Choroid plexus epithelial cell (primary cell): Measurements from ENCODE around the gene RETREG1.

Source experiments
- DNase-seq: peaks from one replicate; pipeline ENCODE4 v3.0.0-alpha.2; 2010; ENCODE audit warnings: low read depth
- H3K4me3 ChIP-seq: 2 replicates; pipeline ENCODE4 v1.5.1; 2011; ENCODE audit warnings: low read depth, mild to moderate bottlenecking, control low read depth, low read length, moderate library complexity
- TF ChIP-seq, protein P1 (sequence below): conservative IDR thresholded peaks from 2 replicates; pipeline ENCODE4 v1.5.1; 2011; ENCODE audit warnings: low read depth, mild to moderate bottlenecking, control low read depth, inconsistent platforms, low read length, moderate library complexity

Gene RETREG1

DNA sequence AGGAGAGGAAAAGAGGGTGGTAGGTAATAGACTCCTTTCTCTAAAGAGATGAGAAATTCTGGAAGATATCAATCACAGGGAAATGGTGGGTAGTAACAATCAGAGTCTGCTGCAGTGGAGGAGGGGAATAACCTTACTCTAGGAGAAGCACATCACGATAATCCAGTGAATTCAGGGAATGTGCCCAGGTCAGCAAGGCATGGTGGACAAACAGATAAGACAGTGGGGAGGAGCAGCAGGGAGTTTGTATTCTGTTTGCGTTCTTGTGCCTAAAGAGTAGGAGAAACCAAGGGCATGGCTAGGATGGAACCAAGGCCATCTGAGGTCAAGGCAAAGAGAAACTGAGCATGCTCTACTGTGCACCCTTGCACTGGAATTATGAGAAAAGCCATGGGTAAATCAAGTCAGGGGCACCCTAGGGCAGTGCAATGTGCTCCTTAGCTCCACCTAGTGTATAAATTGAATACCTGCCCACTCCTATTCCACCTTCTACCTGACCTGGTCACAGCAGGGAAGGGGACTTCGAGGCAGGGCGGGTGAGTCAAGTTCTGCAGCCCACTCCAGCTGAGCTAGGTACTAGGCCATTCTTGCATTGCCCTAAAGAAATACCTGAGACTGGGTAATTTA, 31.6 kb downstream of the RETREG1 start:
- TF ChIP-seq, protein P1, sequence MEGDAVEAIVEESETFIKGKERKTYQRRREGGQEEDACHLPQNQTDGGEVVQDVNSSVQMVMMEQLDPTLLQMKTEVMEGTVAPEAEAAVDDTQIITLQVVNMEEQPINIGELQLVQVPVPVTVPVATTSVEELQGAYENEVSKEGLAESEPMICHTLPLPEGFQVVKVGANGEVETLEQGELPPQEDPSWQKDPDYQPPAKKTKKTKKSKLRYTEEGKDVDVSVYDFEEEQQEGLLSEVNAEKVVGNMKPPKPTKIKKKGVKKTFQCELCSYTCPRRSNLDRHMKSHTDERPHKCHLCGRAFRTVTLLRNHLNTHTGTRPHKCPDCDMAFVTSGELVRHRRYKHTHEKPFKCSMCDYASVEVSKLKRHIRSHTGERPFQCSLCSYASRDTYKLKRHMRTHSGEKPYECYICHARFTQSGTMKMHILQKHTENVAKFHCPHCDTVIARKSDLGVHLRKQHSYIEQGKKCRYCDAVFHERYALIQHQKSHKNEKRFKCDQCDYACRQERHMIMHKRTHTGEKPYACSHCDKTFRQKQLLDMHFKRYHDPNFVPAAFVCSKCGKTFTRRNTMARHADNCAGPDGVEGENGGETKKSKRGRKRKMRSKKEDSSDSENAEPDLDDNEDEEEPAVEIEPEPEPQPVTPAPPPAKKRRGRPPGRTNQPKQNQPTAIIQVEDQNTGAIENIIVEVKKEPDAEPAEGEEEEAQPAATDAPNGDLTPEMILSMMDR = peak; percentile 54
- H3K4me3 ChIP-seq = no peak overlapping the region
- DNase-seq = no peak

DNA sequence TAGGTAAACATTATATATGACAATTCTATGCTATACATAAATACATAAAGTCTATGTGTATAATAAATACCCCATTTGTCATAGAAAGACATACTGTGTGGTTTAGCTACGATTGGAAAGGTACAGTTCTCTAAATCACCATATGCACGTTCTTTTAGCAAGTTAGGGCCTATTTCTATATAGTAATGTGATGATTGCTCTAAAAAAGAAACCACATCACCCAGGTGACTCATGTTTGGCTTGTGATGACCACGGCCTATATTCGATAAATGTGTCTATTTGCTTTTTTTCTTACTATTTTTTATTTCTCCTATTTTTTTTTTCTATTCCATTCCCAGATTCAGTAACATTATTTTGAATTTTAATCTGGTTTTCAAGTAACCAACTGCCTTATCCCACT, 34.7 kb downstream of the RETREG1 start:
- no peak for DNase-seq
- TF ChIP-seq, protein P1 = no peak
- H3K4me3 ChIP-seq = no peak overlapping the region

DNA sequence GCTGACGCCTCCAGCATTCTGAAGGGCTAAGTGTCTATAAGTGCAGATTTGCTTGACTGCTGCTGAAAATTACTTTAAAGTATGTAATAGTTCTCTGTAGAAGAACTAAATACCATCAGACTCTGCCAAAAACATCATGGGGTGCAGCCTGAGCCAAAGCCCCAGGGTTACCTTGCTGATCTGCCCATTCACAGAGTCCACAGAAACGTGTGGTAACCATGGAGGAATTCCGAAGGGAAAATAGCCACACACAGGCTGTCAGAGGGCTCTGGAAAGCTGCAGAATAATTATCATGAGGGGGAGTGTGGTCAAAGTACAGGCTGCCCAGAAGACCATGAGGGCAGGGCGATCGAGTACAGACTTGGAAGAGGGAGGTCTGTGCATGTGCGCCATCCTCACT, 36.4 kb downstream of the RETREG1 start:
- H3K4me3 ChIP-seq = no peak overlapping the region
- DNase-seq = no peak
- TF ChIP-seq, protein P1 = no peak

- H3K4me3 ChIP-seq = no peak overlapping the region
- no peak for DNase-seq
- TF ChIP-seq, protein P1 = no peak
Measured at GRCh38 chr5:16579142-16579847, 37.5 kb downstream of the RETREG1 start.

DNA sequence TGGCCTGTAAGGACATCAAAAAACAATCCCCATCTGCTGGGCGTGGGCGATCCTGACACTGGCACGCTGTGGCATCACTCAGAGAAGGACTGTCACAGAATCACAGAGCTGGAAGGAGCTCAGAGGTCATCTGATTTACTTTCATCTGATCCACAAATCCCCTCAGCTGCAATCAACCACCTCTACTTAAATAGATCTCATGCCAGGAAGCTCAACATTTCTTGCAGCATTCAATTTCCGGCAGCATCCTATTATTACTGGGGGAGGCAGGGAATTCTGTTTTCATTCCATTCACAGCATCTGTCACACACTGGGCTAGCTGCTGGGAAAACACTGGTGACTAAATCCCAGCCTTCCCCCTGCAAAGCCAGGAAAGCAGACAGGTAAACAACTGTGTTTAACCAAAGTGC, 38.3 kb downstream of the RETREG1 start:
- DNase-seq = no peak
- TF ChIP-seq, protein P1 = no peak
- H3K4me3 ChIP-seq = no peak overlapping the region

DNA sequence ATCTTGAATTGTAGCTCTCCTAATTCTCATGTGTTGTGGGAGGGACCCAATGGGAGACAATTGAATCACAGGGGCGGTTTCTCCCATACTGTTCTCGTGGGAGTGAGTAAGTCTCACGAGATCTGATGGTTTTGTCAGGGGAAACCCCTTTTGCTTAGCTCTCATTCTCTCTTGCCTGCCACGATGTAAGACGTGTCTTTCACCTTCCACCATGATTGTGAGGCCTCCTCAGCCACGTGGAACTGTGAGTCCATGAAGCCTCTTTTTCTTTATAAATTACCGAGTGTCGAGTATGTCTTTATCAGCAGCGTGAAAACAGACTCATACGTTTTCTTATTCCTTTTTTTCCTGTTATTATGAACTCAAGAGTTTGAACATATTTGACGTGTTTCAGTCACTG, 39.1 kb downstream of the RETREG1 start:
- no peak overlapping the region for H3K4me3 ChIP-seq
- TF ChIP-seq, protein P1 = no peak
- no peak for DNase-seq
